ENCODE measurements around the gene TPSG1. TPM values are rescaled to one million over a fixed set of nuclear protein-coding genes. Genes with fewer than 3 reads are reported as not detected.

Gene TPSG1
- total RNA-seq, 1 donor from 2014 or later: not detected

DNA sequence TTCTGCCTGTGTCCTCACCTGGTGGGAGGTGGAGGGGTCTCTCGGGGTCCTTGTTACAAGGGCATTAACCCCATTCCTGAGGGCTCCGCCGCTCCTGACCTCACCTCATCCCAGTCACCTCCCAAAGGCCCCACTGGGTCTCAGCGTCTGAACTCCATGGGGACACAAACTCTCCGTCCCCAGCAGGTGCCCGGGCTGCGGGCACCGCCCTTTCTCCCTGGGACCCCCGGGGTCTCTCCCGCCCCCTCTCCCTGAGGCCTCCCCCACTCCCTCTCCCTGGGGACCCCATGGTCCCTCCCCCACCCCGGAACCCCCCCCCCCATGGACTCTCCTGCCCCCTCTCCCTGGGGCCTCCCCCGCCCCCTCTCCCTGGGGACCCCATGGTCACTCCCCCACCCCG is 47.3 kb downstream of the TPSG1 start:
- H3K36me3 ChIP-seq: no peaks in the 10 kb centered on the region
- H3K4me3 ChIP-seq: no peak overlapping the region
- no peak overlapping the region for H3K9ac ChIP-seq
- peaks cover 71% of the 10 kb centered on the region for H4K20me1 ChIP-seq (ENCODE audit: low read depth)
- no peaks in the 10 kb centered on the region for H3K9me3 ChIP-seq (ENCODE audit: low read depth)
- no peaks in the 10 kb centered on the region for H3K27me3 ChIP-seq
- peaks cover 3% of the 10 kb centered on the region for H3K4me1 ChIP-seq
- Mint-ChIP-seq H3K36me3 (no peaks in the 10 kb centered on the region), H3K27ac (no peak overlapping the region), H3K4me3 (no peak overlapping the region), H3K27me3 (ENCODE audit: insufficient read depth, low read depth) (peaks cover 6% of the 10 kb centered on the region), H3K4me1 (peaks cover 12% of the 10 kb centered on the region), H3K9me3 (no peaks in the 10 kb centered on the region)
- no peak overlapping the region for H3K4me2 ChIP-seq
- no peaks in the 10 kb centered on the region for H3K79me2 ChIP-seq (ENCODE audit: low read depth)
- H3F3A ChIP-seq (ENCODE audit: low read depth): no peaks in the 10 kb centered on the region
- H3K27ac ChIP-seq: no peak overlapping the region
- TF ChIP-seq, protein P1, sequence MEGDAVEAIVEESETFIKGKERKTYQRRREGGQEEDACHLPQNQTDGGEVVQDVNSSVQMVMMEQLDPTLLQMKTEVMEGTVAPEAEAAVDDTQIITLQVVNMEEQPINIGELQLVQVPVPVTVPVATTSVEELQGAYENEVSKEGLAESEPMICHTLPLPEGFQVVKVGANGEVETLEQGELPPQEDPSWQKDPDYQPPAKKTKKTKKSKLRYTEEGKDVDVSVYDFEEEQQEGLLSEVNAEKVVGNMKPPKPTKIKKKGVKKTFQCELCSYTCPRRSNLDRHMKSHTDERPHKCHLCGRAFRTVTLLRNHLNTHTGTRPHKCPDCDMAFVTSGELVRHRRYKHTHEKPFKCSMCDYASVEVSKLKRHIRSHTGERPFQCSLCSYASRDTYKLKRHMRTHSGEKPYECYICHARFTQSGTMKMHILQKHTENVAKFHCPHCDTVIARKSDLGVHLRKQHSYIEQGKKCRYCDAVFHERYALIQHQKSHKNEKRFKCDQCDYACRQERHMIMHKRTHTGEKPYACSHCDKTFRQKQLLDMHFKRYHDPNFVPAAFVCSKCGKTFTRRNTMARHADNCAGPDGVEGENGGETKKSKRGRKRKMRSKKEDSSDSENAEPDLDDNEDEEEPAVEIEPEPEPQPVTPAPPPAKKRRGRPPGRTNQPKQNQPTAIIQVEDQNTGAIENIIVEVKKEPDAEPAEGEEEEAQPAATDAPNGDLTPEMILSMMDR (IDR thresholded peaks at IDR 0.05): no peak
- TF ChIP-seq EZH2phosphoT487 (IDR thresholded peaks at IDR 0.05) (no peak), EZH2 (IDR thresholded peaks at IDR 0.05) (no peak)
- DNase-seq (ENCODE audit: low spot score): no peak
- no peak overlapping the region for H2AFZ ChIP-seq (replicated peaks)

DNA sequence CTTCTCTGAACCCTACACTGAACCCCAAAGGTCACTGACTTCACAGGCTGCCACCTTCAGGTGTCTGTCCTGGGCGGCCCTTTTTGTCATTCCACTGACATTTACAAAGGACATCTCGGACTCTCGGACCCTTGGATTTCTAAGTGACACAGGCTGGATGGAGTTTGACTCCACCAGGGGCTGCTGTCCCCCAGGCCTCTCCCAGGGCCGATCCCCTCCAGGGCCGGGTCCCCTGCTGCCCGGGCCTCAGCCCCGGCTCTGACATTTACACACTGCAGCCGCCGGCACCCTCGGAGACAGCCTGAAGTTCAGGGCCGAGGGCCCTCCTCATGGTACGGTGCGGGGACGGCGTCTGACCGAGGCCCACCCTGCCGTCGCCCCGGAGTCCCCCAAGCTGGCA is 48.0 kb downstream of the TPSG1 start:
- Histone ChIP-seq H3K27me3 (no peaks in the 10 kb centered on the region), H3K4me1 (no peaks in the 10 kb centered on the region), H2AFZ (replicated peaks) (no peak overlapping the region), H3K4me2 (no peak overlapping the region), H3K27ac (no peak overlapping the region), H3K9ac (no peak overlapping the region), H3K9me3 (ENCODE audit: low read depth) (no peaks in the 10 kb centered on the region), H3F3A (ENCODE audit: low read depth) (no peaks in the 10 kb centered on the region), H4K20me1 (ENCODE audit: low read depth) (peaks cover 72% of the 10 kb centered on the region), H3K4me3 (no peak overlapping the region), H3K36me3 (no peaks in the 10 kb centered on the region), H3K79me2 (ENCODE audit: low read depth) (no peaks in the 10 kb centered on the region)
- no peak for DNase-seq (ENCODE audit: low spot score)
- Mint-ChIP-seq H3K36me3 (no peaks in the 10 kb centered on the region), H3K4me3 (no peak overlapping the region), H3K9me3 (no peaks in the 10 kb centered on the region), H3K4me1 (peaks cover 12% of the 10 kb centered on the region), H3K27ac (no peak overlapping the region), H3K27me3 (ENCODE audit: insufficient read depth, low read depth) (peaks cover 6% of the 10 kb centered on the region)
- TF ChIP-seq EZH2phosphoT487 (IDR thresholded peaks at IDR 0.05): no peak
- no peak for TF ChIP-seq EZH2 (IDR thresholded peaks at IDR 0.05)
- TF ChIP-seq, protein P1 (IDR thresholded peaks at IDR 0.05): no peak

DNA sequence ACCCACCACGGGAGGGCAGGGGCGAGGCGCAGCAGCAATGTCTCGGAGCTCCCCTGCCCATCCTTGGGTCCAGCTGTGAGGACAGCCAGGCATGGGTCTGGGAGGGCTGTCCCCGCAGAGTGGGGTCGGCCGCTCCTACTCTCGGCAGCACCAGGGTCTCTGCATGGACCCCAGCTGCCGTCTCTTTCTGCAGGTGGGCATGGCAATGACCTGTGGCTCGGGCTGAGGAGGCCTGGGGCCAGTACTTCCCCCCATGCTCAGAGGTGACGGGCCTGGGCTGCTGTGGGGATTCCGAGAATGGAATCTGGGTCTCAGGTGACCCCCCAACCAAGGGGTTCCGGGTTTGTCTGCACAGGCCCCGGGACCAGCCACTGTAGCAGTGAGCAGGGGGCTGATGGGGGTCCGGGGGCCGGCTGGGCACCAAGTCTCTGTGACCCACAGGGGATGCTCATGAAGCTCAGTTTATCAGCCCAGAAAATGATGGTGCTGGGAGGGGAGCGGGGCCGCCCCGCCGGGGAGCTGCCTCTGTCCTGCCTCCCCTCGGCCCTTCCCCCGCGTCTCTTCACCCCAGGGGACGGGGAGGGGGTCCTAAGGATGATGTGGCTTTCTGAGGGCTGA is 48.7 kb downstream of the TPSG1 start:
- Histone ChIP-seq H3F3A (ENCODE audit: low read depth) (no peaks in the 10 kb centered on the region), H4K20me1 (ENCODE audit: low read depth) (peaks cover 71% of the 10 kb centered on the region), H3K4me2 (no peak overlapping the region), H3K27ac (no peak overlapping the region), H3K79me2 (ENCODE audit: low read depth) (no peaks in the 10 kb centered on the region), H2AFZ (replicated peaks) (no peak overlapping the region), H3K4me1 (no peaks in the 10 kb centered on the region), H3K9me3 (ENCODE audit: low read depth) (no peaks in the 10 kb centered on the region), H3K27me3 (no peaks in the 10 kb centered on the region), H3K9ac (no peak overlapping the region), H3K36me3 (no peaks in the 10 kb centered on the region), H3K4me3 (no peak overlapping the region)
- no peak for DNase-seq (ENCODE audit: low spot score)
- H3K27me3 Mint-ChIP-seq (ENCODE audit: insufficient read depth, low read depth): peaks cover 6% of the 10 kb centered on the region
- H3K4me1 Mint-ChIP-seq: peaks cover 5% of the 10 kb centered on the region
- no peak overlapping the region for H3K4me3 Mint-ChIP-seq
- TF ChIP-seq, protein P1 (IDR thresholded peaks at IDR 0.05): no peak
- no peak for TF ChIP-seq EZH2 (IDR thresholded peaks at IDR 0.05)
- no peak for TF ChIP-seq EZH2phosphoT487 (IDR thresholded peaks at IDR 0.05)
- no peaks in the 10 kb centered on the region for H3K36me3 Mint-ChIP-seq
- no peak overlapping the region for H3K27ac Mint-ChIP-seq
- no peaks in the 10 kb centered on the region for H3K9me3 Mint-ChIP-seq

Data from neural progenitor cell (in vitro differentiated cells).